B cell (primary cell): Measurements from ENCODE around the gene CMC2. TPM values are rescaled to one million over a fixed set of nuclear protein-coding genes. Genes with fewer than 3 reads are reported as not detected.

ENCODE experiments used
- ATAC-seq: fragments of 200-7000 bp; cut with Tn5 transposase; one replicate; pipeline ENCODE4 v1.10.0; 2021; ENCODE audit warnings: low read depth, mild to moderate bottlenecking, moderate number of reproducible peaks, moderate library complexity
- CTCF ChIA-PET: fragments of 350-600 bp; sonication (Branson Sonifier 250); formaldehyde crosslinking; loops from one replicate; lab custom pipeline; 2021; ENCODE audit warnings: antibody characterized with exemption, inconsistent platforms; lab: Charles Lee
- POLR2A ChIA-PET: fragments of 350-600 bp; sonication (Branson Sonifier 250); formaldehyde crosslinking; loops from one replicate; lab custom pipeline; 2021; ENCODE audit warnings: antibody characterized with exemption; lab: Charles Lee
- DNase-seq: peaks from one replicate; pipeline ENCODE4 v3.0.0; 2013
- H2AFZ ChIP-seq: 2 replicates; pipeline ENCODE4 v1.6.1; 2012; ENCODE audit warnings: mild to moderate bottlenecking, low read depth, low read length; ENCODE audit not compliant: insufficient read depth, poor library complexity, severe bottlenecking
- H3K27ac ChIP-seq, 2 donors: 1 replicate in 1 of 2; 2 replicates in 1 of 2; pipeline ENCODE4 v1.5.1; 2012 to 2013; ENCODE audit warnings: low read length in 2 of 2, mild to moderate bottlenecking in 2 of 2, moderate library complexity in 1 of 2
- H3K27me3 ChIP-seq, 4 experiments: fragments of 200-600 bp in 1 of 4; sonication (generic) in 1 of 4; replicated peaks in 1 of 4; 1 replicate in 2 of 4; 2 replicates in 2 of 4; pipeline versions ENCODE4 v1.6.1 to v1.7.0; 2013 to 2016; ENCODE audit warnings: low read length in 3 of 4, mild to moderate bottlenecking in 2 of 4, mixed read lengths in 1 of 4, moderate library complexity in 1 of 4; ENCODE audit not compliant: insufficient read depth in 4 of 4, control insufficient read depth in 3 of 4; ENCODE audit errors: control extremely low read depth in 1 of 4
- H3K36me3 ChIP-seq, 2 experiments: replicated peaks in 1 of 2; 1 replicate in 1 of 2; 2 replicates in 1 of 2; pipeline versions ENCODE4 v1.6.1 to v1.7.1; 2013; ENCODE audit warnings: low read length in 1 of 2; ENCODE audit not compliant: insufficient read depth in 2 of 2, control insufficient read depth in 1 of 2; ENCODE audit errors: control extremely low read depth in 1 of 2, extremely low read depth in 1 of 2
- H3K4me1 ChIP-seq, 2 donors: fragments of 200-600 bp in 1 of 2; sonication (generic) in 1 of 2; 1 replicate in 1 of 2; 2 replicates in 1 of 2; pipeline versions ENCODE4 v1.5.1 to v1.6.1; 2013 to 2017; ENCODE audit warnings: low read length in 2 of 2; ENCODE audit not compliant: control insufficient read depth in 2 of 2, insufficient read depth in 2 of 2
- H3K4me2 ChIP-seq: replicated peaks from 2 replicates; pipeline ENCODE3; 2012; ENCODE audit warnings: mild to moderate bottlenecking, low read depth, low read length; ENCODE audit not compliant: poor library complexity, severe bottlenecking
- H3K4me3 ChIP-seq, 5 experiments: fragments of 200-600 bp in 1 of 5; sonication (generic) in 1 of 5; 1 replicate in 3 of 5; 2 replicates in 2 of 5; pipeline versions ENCODE4 v1.5.1 to v1.7.0; 2011 to 2016; ENCODE audit warnings: low read length in 4 of 5, mild to moderate bottlenecking in 4 of 5, low read depth in 2 of 5, control low read depth in 1 of 5, moderate library complexity in 1 of 5; ENCODE audit not compliant: insufficient read depth in 1 of 5; ENCODE audit errors: control extremely low read depth in 1 of 5, extremely low read depth in 1 of 5
- H3K79me2 ChIP-seq: fragments of 200-600 bp; sonication (generic); one replicate; pipeline ENCODE4 v1.6.0; 2016; ENCODE audit warnings: low read length; ENCODE audit not compliant: control insufficient read depth, insufficient read depth
- H3K9ac ChIP-seq: fragments of 200-600 bp; sonication (generic); 2 replicates; pipeline ENCODE4 v1.6.1; 2017; ENCODE audit warnings: mild to moderate bottlenecking, low read length, moderate library complexity
- H3K9me3 ChIP-seq, 3 donors: one replicate each; pipeline versions ENCODE4 v1.6.1 to v1.7.1; 2013; ENCODE audit warnings: low read length in 2 of 3; ENCODE audit not compliant: control insufficient read depth in 2 of 3, insufficient read depth in 1 of 3; ENCODE audit errors: control extremely low read depth in 1 of 3
- H4K20me1 ChIP-seq: 2 replicates; pipeline ENCODE4 v1.6.0; 2012; ENCODE audit warnings: mild to moderate bottlenecking, low read length; ENCODE audit not compliant: insufficient read depth, control insufficient read depth, poor library complexity, severe bottlenecking
- H3K27ac Mint-ChIP-seq: one replicate; pipeline ENCODE4 v1.8.0; 2021; ENCODE audit warnings: mixed read lengths
- H3K27me3 Mint-ChIP-seq: one replicate; pipeline ENCODE4 v1.8.0; 2021; ENCODE audit warnings: mixed read lengths
- H3K4me1 Mint-ChIP-seq: one replicate; pipeline ENCODE4 v1.8.0; 2021; ENCODE audit warnings: mixed read lengths
- H3K4me3 Mint-ChIP-seq: one replicate; pipeline ENCODE4 v1.8.0; 2021; ENCODE audit warnings: mixed read lengths
- H3K9me3 Mint-ChIP-seq: one replicate; pipeline ENCODE4 v1.8.0; 2022; ENCODE audit warnings: mixed read lengths; ENCODE audit not compliant: insufficient read depth
- CTCF ChIP-seq: fragments of 200-600 bp; IDR thresholded peaks from one replicate; pipeline ENCODE4 v1.8.0; 2022; ENCODE audit warnings: antibody characterized with exemption, mild to moderate bottlenecking
- EZH2 ChIP-seq: IDR thresholded peaks from 2 replicates; pipeline ENCODE4 v1.6.1; 2012; ENCODE audit warnings: borderline replicate concordance, low read depth, mild to moderate bottlenecking, moderate library complexity, low read length; ENCODE audit not compliant: insufficient read depth, poor library complexity, severe bottlenecking
- WGBS: methylation state at CpG from one replicate; pipeline ENCODE4 v1.1.5; 2013; ENCODE audit warnings: missing lambda C conversion rate; ENCODE audit not compliant: insufficient coverage; 5-methylcytosine and 5-hydroxymethylcytosine counted together
- intact Hi-C: fragments of 100-400 bp; cut with micrococcal nuclease; formaldehyde crosslinking; loops from one replicate; pipeline ENCODE4 v1.10.0; 2022
- polyA plus RNA-seq: library from polyadenylated mRNA; depleted of rRNA; stranded (reverse); fragments of >200 nt; gene quantifications from 2 replicates; pipeline ENCODE4 v1.2.3, GENCODE V29; 2012
- total RNA-seq, 2 donors: library from RNA; stranded (reverse); fragments of 120-200 nt in 1 of 2; gene quantifications; 1 replicate in 1 of 2; 2 replicates in 1 of 2; pipeline versions ENCODE4 v1.2.3 to v1.2.4, GENCODE V29; 2013 to 2022

The CMC2 gene
- total and polyA plus RNA-seq, 2 donors (not counting 1 experiment from before 2014, with no cell fraction given) = 21.4 to 40.8 TPM

- Histone ChIP-seq H3K4me2 (peak overlapping the region; percentile 64), H3K27me3 (no peaks in the 10 kb centered on the region), H3K27ac (peak overlapping the region; percentile 56 to 67), H3K9ac (peak overlapping the region; percentile 71), H3K4me1 (peaks cover 5 to 9% of the 10 kb centered on the region in 2 donors), H2AFZ (peak overlapping the region; percentile 60), H3K9me3 (no peaks in the 10 kb centered on the region), H3K79me2 (peaks cover 95% of the 10 kb centered on the region), H3K36me3 (no peaks in the 10 kb centered on the region), H4K20me1 (no peaks in the 10 kb centered on the region), H3K4me3 (peak overlapping the region; percentile 30 to 64 (median 50))
- no peaks in the 10 kb centered on the region for H3K27me3 Mint-ChIP-seq
- intact Hi-C loops = no loop called here
- 0% methylated on average over 1 of the region's 9 CpGs for WGBS
- peak; percentile 38 for DNase-seq
- H3K9me3 Mint-ChIP-seq = no peaks in the 10 kb centered on the region
- TF ChIP-seq EZH2 (no peak), CTCF (no peak)
- ATAC-seq = peak; percentile 24
- POLR2A ChIA-PET = interaction anchor here (0.6 to 1.2 kb wide), 3 partner anchors 9 to 310 kb away, joined by 3 to 6 read pairs (median 4); partner anchors contain the start of genes CENPN and CMC2
- peak overlapping the region; percentile 84 for H3K27ac Mint-ChIP-seq
- CTCF ChIA-PET = interaction anchor here (0.6 to 1.0 kb wide), 5 partner anchors 10 to 684 kb away, joined by 3 to 4 read pairs (median 3); partner anchors contain the start of genes ATMIN, CENPN and CMC2
- H3K4me1 Mint-ChIP-seq = peaks cover 41% of the 10 kb centered on the region
- peak overlapping the region; percentile 92 for H3K4me3 Mint-ChIP-seq
Observed at GRCh38 chr16:80997139-80997798, 9.4 kb downstream of the CMC2 start.

GRCh38 chr16:80996688-80997138 lies 10.0 kb downstream of the CMC2 start:
- H3K4me3 Mint-ChIP-seq = peak overlapping the region; percentile 92
- Histone ChIP-seq H3K4me3 (peak overlapping the region; percentile 30 to 64 (median 50)), H3K9ac (peak overlapping the region; percentile 71), H3K4me1 (peaks cover 5 to 9% of the 10 kb centered on the region in 2 donors), H3K9me3 (no peaks in the 10 kb centered on the region), H4K20me1 (no peaks in the 10 kb centered on the region), H3K36me3 (peaks cover 0 to under 1% of the 10 kb centered on the region in 2 experiments), H2AFZ (peak overlapping the region; percentile 60), H3K27me3 (no peaks in the 10 kb centered on the region), H3K79me2 (peaks cover 94% of the 10 kb centered on the region), H3K4me2 (peak overlapping the region; percentile 64), H3K27ac (peak overlapping the region; percentile 56 to 67)
- ChIA-PET CTCF (interaction anchor here (0.9 kb wide), 1 partner anchor 10 kb away, joined by 3 read pairs; the partner anchor contains the start of genes CENPN and CMC2), POLR2A (no interaction called here)
- ATAC-seq = no peak
- peaks cover 39% of the 10 kb centered on the region for H3K4me1 Mint-ChIP-seq
- DNase-seq = no peak
- H3K27me3 Mint-ChIP-seq = no peaks in the 10 kb centered on the region
- no peaks in the 10 kb centered on the region for H3K9me3 Mint-ChIP-seq
- TF ChIP-seq EZH2 (no peak), CTCF (no peak)
- WGBS = no CpG with 5 or more reads among the region's 4 CpGs
- peak overlapping the region; percentile 84 for H3K27ac Mint-ChIP-seq
- intact Hi-C loops = no loop called here
